C4-2B (cell line): Measurements from ENCODE around the gene ESPN.

Source experiments
- CTCF ChIP-seq: fragments of 450-650 bp; conservative IDR thresholded peaks from 2 replicates; pipeline ENCODE4 v1.5.1; 2017; ENCODE audit warnings: mild to moderate bottlenecking
- ZFX ChIP-seq: fragments of 450-650 bp; IDR thresholded peaks from 2 replicates; pipeline ENCODE4 v1.6.1; 2017

DNA sequence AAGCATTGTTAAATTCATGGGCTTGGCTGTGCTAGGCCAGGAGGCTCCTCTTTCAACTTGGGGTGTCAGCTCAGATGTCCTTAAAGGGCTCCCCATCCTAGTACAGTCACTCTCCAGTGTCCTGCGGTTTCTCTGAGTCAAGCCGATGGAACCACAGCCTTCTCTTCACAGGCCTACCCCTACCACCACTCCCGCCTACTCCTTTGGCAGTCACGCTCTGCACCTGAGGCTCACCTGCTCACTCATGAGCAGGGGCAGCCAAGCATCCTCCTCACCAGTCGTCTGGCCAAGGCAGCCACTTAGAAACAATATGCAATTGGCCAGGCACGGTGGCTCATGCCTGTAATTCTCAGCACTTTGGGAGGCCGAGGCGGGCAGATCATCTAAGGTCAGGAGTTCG is 34.6 kb upstream of the ESPN start:
- no peak for TF ChIP-seq CTCF
- TF ChIP-seq ZFX = no peak
